Endothelial cell (in vitro differentiated cells): Measurements from ENCODE around the gene COL4A3. TPM values are rescaled to one million over a fixed set of nuclear protein-coding genes. Genes with fewer than 3 reads are reported as not detected.

Experiments used
- DNase-seq: peaks from one replicate; pipeline ENCODE4 v3.0.0; 2021; ENCODE audit warnings: low spot score
- H3K27ac Mint-ChIP-seq: one replicate; pipeline ENCODE4 v1.8.0; 2021; ENCODE audit warnings: mixed read lengths, inconsistent platforms; ENCODE audit not compliant: unreplicated experiment
- H3K27me3 Mint-ChIP-seq: one replicate; pipeline ENCODE4 v1.8.0; 2021; ENCODE audit warnings: mild to moderate bottlenecking, moderate library complexity, mixed read lengths, inconsistent platforms; ENCODE audit not compliant: unreplicated experiment
- H3K36me3 Mint-ChIP-seq: one replicate; pipeline ENCODE4 v1.8.0; 2021; ENCODE audit warnings: mild to moderate bottlenecking, low read depth, mixed read lengths, inconsistent platforms; ENCODE audit not compliant: unreplicated experiment
- H3K4me1 Mint-ChIP-seq: one replicate; pipeline ENCODE4 v1.8.0; 2021; ENCODE audit warnings: mild to moderate bottlenecking, mixed read lengths, inconsistent platforms; ENCODE audit not compliant: unreplicated experiment
- H3K4me3 Mint-ChIP-seq: one replicate; pipeline ENCODE4 v1.8.0; 2021; ENCODE audit warnings: mild to moderate bottlenecking, mixed read lengths, inconsistent platforms; ENCODE audit not compliant: unreplicated experiment
- H3K9me3 Mint-ChIP-seq: one replicate; pipeline ENCODE4 v1.8.0; 2021; ENCODE audit warnings: mixed read lengths, inconsistent platforms; ENCODE audit not compliant: unreplicated experiment
- CTCF ChIP-seq: fragments of 200-600 bp; sonication (generic); IDR thresholded peaks from one replicate; pipeline ENCODE4 v1.5.0; 2021; ENCODE audit warnings: antibody characterized with exemption; ENCODE audit not compliant: unreplicated experiment
- total RNA-seq: library from RNA; stranded (reverse); fragmentation: NEBNext Ultra II Directional; extraction: Animal tissue kit (Norgen Biotek cat#: 25700); gene quantifications from one replicate; pipeline ENCODE4 v1.2.1, GENCODE V29; 2021; ENCODE audit not compliant: unreplicated experiment

Gene COL4A3
- total RNA-seq, 1 donor from 2014 or later: not detected

GRCh38 chr2:227123697-227124096 is 40.7 kb upstream of the COL4A3 start:
- Mint-ChIP-seq H3K9me3 (no peaks in the 10 kb centered on the region), H3K4me3 (no peak overlapping the region), H3K4me1 (no peaks in the 10 kb centered on the region), H3K36me3 (no peaks in the 10 kb centered on the region), H3K27ac (no peak overlapping the region), H3K27me3 (no peaks in the 10 kb centered on the region)
- no peak for DNase-seq
- no peak for TF ChIP-seq CTCF

- H3K36me3 Mint-ChIP-seq: no peaks in the 10 kb centered on the region
- H3K4me3 Mint-ChIP-seq: no peak overlapping the region
- no peak for DNase-seq
- H3K27me3 Mint-ChIP-seq: no peaks in the 10 kb centered on the region
- TF ChIP-seq CTCF: no peak
- no peaks in the 10 kb centered on the region for H3K9me3 Mint-ChIP-seq
- no peak overlapping the region for H3K27ac Mint-ChIP-seq
- no peaks in the 10 kb centered on the region for H3K4me1 Mint-ChIP-seq
Observed at GRCh38 chr2:227124811-227125210, 39.6 kb upstream of the COL4A3 start.

GRCh38 chr2:227125506-227125905 is 38.9 kb upstream of the COL4A3 start:
- Mint-ChIP-seq H3K9me3 (no peaks in the 10 kb centered on the region), H3K36me3 (no peaks in the 10 kb centered on the region), H3K27ac (no peak overlapping the region), H3K27me3 (no peaks in the 10 kb centered on the region), H3K4me3 (no peak overlapping the region), H3K4me1 (no peaks in the 10 kb centered on the region)
- TF ChIP-seq CTCF: no peak
- peak; percentile 20 for DNase-seq

- TF ChIP-seq CTCF: no peak
- H3K9me3 Mint-ChIP-seq: no peaks in the 10 kb centered on the region
- peaks cover 1% of the 10 kb centered on the region for H3K27me3 Mint-ChIP-seq
- no peaks in the 10 kb centered on the region for H3K36me3 Mint-ChIP-seq
- no peaks in the 10 kb centered on the region for H3K4me1 Mint-ChIP-seq
- H3K4me3 Mint-ChIP-seq: no peak overlapping the region
- no peak overlapping the region for H3K27ac Mint-ChIP-seq
- no peak for DNase-seq
Observed at GRCh38 chr2:227127201-227127600, 37.2 kb upstream of the COL4A3 start.

- no peaks in the 10 kb centered on the region for H3K4me1 Mint-ChIP-seq
- no peak overlapping the region for H3K27ac Mint-ChIP-seq
- H3K36me3 Mint-ChIP-seq: no peaks in the 10 kb centered on the region
- TF ChIP-seq CTCF: no peak
- no peak overlapping the region for H3K4me3 Mint-ChIP-seq
- no peaks in the 10 kb centered on the region for H3K9me3 Mint-ChIP-seq
- peaks cover 1% of the 10 kb centered on the region for H3K27me3 Mint-ChIP-seq
- DNase-seq: no peak
Observed at GRCh38 chr2:227130636-227131035, 33.8 kb upstream of the COL4A3 start.
